TTC549 (cell line): ENCODE data around the gene TMEM131.

Experiments used
- FAIRE-seq: peaks from 2 replicates; lab custom pipeline; 2012; peaks lifted over from hg19 to GRCh38; lab: Jason Lieb, UNC

The TMEM131 gene

DNA sequence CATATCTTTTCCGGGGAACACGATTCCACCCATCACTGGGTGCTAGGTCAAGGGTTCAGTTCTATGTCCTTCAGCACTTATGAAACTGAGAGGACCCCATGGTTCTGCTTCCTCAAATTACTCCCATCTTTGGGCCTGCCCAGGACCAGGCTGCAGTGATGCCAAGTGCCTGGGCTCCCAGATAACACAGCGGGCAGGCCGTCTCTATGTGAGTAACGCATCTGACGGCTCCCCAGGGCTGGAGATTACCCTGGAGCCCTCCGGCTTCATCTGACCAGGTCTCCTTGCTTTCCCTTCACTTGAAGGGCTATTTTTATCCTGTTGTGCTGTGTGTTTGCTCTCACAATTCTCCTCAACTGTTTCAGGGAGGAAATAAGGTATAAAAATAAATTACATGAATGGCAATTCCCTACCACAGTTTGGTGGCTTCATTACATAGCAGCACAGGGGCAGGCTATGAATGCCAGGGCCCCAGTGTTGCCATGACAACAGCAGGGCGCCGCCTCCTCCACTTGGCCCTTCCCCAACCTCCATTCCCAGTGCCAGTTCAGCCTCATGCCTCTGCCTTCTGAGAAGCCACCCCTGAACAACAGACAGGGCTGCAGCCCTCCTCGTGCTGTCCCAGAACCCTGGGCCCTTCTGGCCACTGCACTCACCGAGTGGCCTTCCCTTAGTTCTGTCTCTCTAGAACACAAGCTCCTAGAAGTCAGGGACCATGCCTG is 25.4 kb upstream of the TMEM131 start:
- no peak for FAIRE-seq

- FAIRE-seq = no peak
Observed at GRCh38 chr2:98020516-98020915, 24.8 kb upstream of the TMEM131 start.

DNA sequence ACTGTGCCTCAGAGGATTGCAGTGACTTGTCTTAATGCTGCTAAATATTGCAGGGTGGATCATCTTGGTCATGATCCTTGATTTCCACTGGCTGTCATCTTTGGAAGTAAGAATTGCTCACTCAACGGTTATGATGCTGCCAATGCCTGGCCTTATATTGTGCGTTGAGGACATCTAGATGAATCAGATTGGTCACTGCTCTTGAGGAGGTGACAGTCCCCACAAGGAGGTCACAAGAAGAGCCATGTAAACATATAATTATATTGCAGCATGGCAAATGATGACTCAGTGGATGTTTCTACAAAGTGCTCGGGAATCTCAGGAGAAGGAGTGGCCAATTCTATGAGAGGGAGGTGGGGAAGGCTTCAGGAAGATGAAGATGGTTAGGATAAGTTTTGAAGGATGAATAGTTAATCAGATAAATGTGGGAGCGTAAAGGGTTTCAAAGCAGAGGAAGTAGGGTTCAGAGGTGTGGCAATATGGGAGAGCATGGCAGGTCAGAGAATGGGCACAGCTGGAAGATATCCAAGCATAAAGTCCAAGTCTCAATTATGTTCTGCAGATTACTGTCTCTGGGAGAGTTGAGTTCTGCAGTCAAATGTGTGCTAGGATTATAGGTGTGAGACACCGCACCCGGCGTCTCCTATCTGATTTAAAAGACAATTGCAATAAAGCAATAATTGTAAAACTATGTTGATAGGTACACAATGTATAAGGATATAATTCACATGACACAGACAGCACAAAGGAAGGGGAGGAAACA is 21.3 kb upstream of the TMEM131 start:
- FAIRE-seq = no peak

- no peak for FAIRE-seq
Observed at GRCh38 chr2:98015671-98016070, 19.9 kb upstream of the TMEM131 start.

- FAIRE-seq = no peak
Observed at GRCh38 chr2:98014379-98014778, 18.6 kb upstream of the TMEM131 start.

- no peak for FAIRE-seq
Observed at GRCh38 chr2:98013407-98014042, 17.8 kb upstream of the TMEM131 start.

DNA sequence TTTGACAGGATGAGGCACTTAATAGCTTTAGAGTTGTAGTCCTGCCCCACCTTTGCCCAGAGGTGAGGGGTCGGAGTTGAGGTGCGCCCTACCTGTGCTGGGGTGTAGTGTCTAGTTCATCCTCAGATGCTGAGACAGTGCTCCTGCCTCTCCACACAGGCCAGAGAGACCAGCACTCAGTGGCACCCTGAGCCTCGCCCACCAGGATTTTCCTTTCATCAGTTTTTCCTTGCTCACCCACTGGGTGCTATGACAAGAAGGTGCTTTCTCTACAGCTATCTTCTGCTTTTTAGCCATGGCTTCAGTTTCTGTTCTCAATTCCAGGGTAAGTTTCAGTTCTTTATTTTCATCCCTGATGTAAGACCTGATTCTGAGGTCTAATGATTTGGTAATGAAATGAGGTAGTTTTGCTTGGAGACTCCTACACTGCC is 16.8 kb upstream of the TMEM131 start:
- FAIRE-seq = no peak

DNA sequence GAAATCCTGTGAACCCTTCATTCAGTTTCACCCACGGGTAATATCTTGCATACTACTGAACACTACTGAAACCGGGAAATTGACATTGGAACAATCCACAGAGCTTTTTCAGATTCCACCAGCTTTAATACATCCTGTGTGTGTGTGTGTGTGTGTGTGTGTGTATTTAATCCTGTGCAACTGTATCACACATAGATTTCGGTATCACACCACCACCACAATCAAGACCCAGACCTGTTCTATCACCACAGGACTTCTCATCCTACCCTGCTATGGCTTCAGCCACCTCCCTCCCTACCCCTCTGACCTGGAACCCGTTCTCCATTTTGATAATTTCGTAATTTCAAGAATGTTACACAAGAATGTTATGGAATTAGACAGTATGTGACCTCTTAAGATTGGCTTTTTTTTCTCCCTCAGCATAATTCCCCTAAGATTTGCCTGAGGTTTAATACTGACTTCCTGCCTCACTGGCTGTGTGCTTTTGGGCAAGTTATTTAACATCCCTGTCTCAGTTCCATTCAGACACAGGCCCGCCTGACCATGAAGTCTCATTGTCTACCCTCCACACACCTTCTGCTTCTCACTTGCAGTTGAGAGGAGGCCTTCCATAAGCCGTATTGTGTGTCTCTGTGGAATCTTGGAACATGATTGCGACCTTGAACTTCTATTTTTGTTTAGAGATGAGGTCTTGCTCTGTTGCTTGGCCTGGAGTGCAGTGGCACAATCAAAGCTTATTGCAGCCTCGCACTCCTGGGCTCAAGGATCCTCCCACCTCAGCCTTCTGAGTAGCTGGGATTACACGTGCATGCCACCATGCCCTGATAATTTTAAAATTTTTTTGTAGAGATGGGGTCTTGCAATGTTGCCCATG is 14.4 kb upstream of the TMEM131 start:
- no peak for FAIRE-seq

DNA sequence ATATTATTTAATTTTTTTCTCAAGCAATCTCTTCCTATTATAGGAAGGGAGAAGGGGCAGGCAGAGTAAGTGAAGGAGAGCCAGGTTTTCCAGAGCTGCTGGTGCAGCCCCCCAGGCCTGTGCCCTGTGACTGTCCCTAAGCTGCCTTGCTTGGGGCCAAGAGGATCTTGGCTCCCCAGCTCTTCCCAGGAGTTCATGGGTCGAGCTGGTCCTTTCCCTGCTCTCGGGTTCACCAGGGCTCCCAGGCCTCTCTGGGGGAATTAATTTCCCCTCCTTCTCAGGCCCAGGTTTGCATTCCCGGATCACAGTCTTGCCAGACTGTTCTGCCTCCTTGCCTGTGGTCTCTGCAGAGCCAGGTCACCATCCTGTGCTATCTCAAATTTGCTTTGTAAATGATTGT is 12.7 kb upstream of the TMEM131 start:
- no peak for FAIRE-seq

- no peak for FAIRE-seq
Observed at GRCh38 chr2:98006378-98006777, 10.6 kb upstream of the TMEM131 start.

DNA sequence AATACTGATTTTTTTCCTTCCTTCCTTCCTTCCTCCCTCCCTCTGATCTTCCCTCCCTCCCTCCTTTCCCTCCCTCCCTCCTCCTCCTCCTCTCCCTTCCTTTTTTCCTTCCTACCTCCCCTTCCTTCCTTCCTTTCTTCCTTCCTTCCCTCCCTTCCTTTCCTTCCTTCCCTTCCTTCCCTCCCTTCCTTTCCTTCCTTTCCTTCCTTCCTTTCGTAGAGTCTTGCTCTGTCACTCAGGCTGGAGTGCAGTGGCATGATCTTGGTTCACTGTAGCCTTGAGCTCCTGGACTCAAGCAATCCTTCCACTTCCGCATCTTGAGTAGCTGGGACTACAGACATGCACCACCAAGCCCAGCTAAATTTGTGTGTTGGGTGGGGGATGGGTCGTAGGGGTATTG is 8.9 kb upstream of the TMEM131 start:
- FAIRE-seq = no peak

GRCh38 chr2:98004047-98004446 is 8.3 kb upstream of the TMEM131 start:
- FAIRE-seq = no peak

GRCh38 chr2:97999536-97999935 is 3.8 kb upstream of the TMEM131 start:
- no peak for FAIRE-seq

DNA sequence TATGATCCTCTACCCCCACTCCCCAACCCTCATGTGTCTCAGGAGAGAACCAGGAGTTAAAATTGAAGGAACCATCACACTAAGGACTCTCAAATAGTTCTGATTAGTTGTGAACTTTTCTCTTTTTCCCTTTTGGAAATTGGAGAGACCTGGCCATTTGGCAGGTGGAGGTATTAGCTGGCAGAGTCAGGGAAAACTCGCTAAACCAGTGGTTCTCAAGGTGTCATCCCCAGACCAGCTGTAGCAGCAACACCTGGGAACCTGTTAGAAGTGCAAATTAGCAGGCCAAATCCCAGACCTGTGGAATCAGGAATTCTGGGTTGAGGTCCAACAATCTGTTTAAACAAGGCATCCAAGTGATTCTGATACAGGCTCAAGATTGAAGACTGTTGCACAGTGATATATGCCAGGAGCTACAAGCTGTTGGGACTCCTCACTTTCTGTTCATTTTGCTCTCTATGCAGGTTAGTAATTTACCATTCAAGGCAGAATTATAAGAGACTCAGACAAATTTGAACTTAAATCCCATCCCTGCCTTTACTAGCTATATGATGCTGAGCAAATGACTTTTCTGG is 2.8 kb upstream of the TMEM131 start:
- no peak for FAIRE-seq

DNA sequence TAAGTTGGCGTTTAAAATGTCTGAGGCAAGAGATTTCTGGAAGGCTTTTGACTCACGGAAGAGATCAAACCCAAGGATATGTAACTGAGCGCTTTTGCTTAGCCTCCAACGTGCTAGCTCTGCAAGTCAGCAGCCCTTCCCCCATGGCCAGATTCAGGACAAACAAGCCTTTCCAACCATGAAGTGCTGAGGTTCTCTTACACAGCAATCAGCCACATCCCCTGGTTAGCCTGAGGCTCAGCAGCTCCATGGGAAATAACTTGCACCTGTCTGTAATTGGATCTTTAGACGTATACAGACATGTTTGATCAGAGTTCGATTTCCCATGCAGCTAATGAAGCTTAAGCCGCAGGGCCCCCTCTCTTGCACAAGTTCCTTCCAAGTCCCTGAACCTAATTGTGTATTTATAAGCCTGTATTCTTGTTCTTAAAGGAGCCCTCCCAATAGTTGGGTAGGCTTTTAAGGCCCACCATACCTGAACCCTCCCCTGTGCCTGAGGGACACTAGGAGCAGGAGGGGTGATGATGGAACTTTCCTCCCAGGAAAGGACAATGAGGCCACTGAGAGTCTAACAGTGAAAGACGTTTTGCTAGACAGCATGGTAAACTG is 2.1 kb upstream of the TMEM131 start:
- no peak for FAIRE-seq

GRCh38 chr2:97996679-97997078 is 931 bp upstream of the TMEM131 start:
- no peak for FAIRE-seq

- no peak for FAIRE-seq
Observed at GRCh38 chr2:97995026-97995733, 568 bp downstream of the TMEM131 start.

- FAIRE-seq = no peak
Observed at GRCh38 chr2:97994476-97994875, 1.3 kb downstream of the TMEM131 start.

GRCh38 chr2:97993926-97994325 is 1.8 kb downstream of the TMEM131 start:
- FAIRE-seq = no peak

GRCh38 chr2:97992836-97993825 is 2.6 kb downstream of the TMEM131 start:
- no peak for FAIRE-seq
